HL-60 (cell line): Measurements from ENCODE around the gene PTPRN2.

Experiments used
- DNase-seq, 2 experiments: peaks; one replicate each; pipeline ENCODE4 v3.0.0-alpha.2; 2010 to 2020; ENCODE audit warnings: low read depth in 1 of 2, low spot score in 1 of 2
- H3K27ac ChIP-seq: fragments of 250-450 bp; sonication (Bioruptor Pico); replicated peaks from 2 replicates; pipeline ENCODE4 v1.5.1; 2020; ENCODE audit warnings: mild to moderate bottlenecking, moderate library complexity
- H3K27me3 ChIP-seq: fragments of 250-450 bp; sonication (Bioruptor Pico); 2 replicates; pipeline ENCODE4 v1.5.1; 2021; ENCODE audit warnings: mild to moderate bottlenecking, moderate library complexity; ENCODE audit not compliant: insufficient read depth, poor library complexity, severe bottlenecking
- H3K4me3 ChIP-seq: replicated peaks from 2 replicates; pipeline ENCODE4 v1.5.1; 2011; ENCODE audit warnings: mild to moderate bottlenecking, control low read depth, low read length; ENCODE audit not compliant: insufficient read depth
- CTCF ChIP-seq: IDR thresholded peaks from one replicate; pipeline ENCODE4 v1.5.1; 2011; ENCODE audit warnings: low read length, control low read depth, inconsistent platforms; ENCODE audit not compliant: insufficient read depth
- GABPA ChIP-seq: IDR thresholded peaks from 2 replicates; pipeline ENCODE4 v1.6.1; 2012; ENCODE audit warnings: low read depth
- POLR2AphosphoS5 ChIP-seq: IDR thresholded peaks from 2 replicates; pipeline ENCODE4 v1.6.1; 2012; ENCODE audit warnings: low read depth
- REST ChIP-seq: IDR thresholded peaks from 2 replicates; pipeline ENCODE4 v1.6.1; 2012; ENCODE audit warnings: low read depth; ENCODE audit not compliant: insufficient replicate concordance
- SPI1 ChIP-seq: IDR thresholded peaks from 2 replicates; pipeline ENCODE4 v1.6.1; 2012; ENCODE audit warnings: low read depth, mild to moderate bottlenecking, borderline replicate concordance

PTPRN2 gene

DNA sequence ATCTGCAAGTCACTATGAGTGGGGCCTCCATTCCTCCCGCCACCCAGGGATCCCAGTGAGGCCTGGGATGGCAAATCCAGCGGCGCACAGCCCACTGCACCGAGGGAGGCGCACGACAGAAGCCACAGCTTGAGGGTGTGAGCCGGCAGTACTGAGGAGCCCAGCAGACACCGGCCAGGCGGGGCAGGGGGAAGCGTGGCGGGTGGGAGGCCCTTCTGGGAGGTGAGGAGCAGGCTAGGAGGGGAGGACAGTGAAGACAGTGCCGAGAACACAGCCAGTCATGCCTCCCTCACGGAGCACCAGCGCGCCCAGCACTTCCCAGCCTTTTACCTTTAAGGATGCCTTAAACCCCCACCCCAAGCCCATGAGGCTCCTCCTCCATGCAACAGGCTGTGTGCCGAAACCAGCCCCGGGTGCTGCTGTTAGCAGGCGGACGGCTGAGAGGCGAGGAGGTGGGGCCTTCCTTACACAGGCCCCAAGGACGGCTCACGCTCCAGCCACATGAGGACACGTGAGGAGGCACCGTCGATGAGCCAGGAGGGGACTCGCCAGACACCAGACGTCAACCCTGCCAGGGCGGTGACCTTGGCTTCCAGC, 258.5 kb downstream of the PTPRN2 start:
- TF ChIP-seq CTCF (no peak), REST (no peak), SPI1 (no peak), GABPA (no peak), POLR2AphosphoS5 (no peak)
- Histone ChIP-seq H3K4me3 (no peak overlapping the region), H3K27me3 (no peaks in the 10 kb centered on the region), H3K27ac (no peak overlapping the region)
- DNase-seq: no peak

GRCh38 chr7:158328376-158329013, 259.1 kb downstream of the PTPRN2 start:
- no peak for DNase-seq
- Histone ChIP-seq H3K27ac (no peak overlapping the region), H3K4me3 (no peak overlapping the region), H3K27me3 (no peaks in the 10 kb centered on the region)
- TF ChIP-seq SPI1 (no peak), POLR2AphosphoS5 (no peak), REST (no peak), GABPA (no peak), CTCF (no peak)

- no peaks in the 10 kb centered on the region for H3K27me3 ChIP-seq
- no peak overlapping the region for H3K27ac ChIP-seq
- H3K4me3 ChIP-seq: no peak overlapping the region
- TF ChIP-seq POLR2AphosphoS5: no peak
- TF ChIP-seq REST: no peak
- no peak for TF ChIP-seq GABPA
- no peak for TF ChIP-seq CTCF
- TF ChIP-seq SPI1: no peak
- no peak for DNase-seq
These were observed 259.9 kb downstream of the PTPRN2 start for GRCh38 chr7:158327571-158328180.
